GM21360 (cell line): Measurements from ENCODE around the gene ANKMY2.
"Not testable (repeated sequence)": the region's sequence is repeated elsewhere in the genome, so short reads cannot be mapped to it uniquely, and the experiment has no call there.

ENCODE experiments used
- ATAC-seq: cut with Tn5 transposase; IDR thresholded peaks from one replicate; pipeline ENCODE4 v1.9.1; 2021; ENCODE audit warnings: mild to moderate bottlenecking, moderate library complexity; ENCODE audit not compliant: unreplicated experiment

Gene ANKMY2

GRCh38 chr7:16659854-16660497 lies 14.4 kb upstream of the ANKMY2 start:
- ATAC-seq = not testable (repeated sequence)

GRCh38 chr7:16657656-16658279 lies 12.2 kb upstream of the ANKMY2 start:
- no peak for ATAC-seq

- no peak for ATAC-seq
These were observed 10.6 kb upstream of the ANKMY2 start for GRCh38 chr7:16656141-16656540.

GRCh38 chr7:16655394-16655793 lies 9.8 kb upstream of the ANKMY2 start:
- ATAC-seq = no peak

- ATAC-seq = no peak
These were observed 7.3 kb upstream of the ANKMY2 start for GRCh38 chr7:16652888-16653287.

GRCh38 chr7:16652240-16652583 lies 6.7 kb upstream of the ANKMY2 start:
- no peak for ATAC-seq

GRCh38 chr7:16651396-16652239 lies 6.1 kb upstream of the ANKMY2 start:
- no peak for ATAC-seq

- ATAC-seq = no peak
These were observed 4.7 kb upstream of the ANKMY2 start for GRCh38 chr7:16650266-16650665.

- no peak for ATAC-seq
These were observed 3.6 kb upstream of the ANKMY2 start for GRCh38 chr7:16649196-16649595.

GRCh38 chr7:16648551-16648950 lies 3.0 kb upstream of the ANKMY2 start:
- no peak for ATAC-seq

GRCh38 chr7:16647435-16647960 lies 1.9 kb upstream of the ANKMY2 start:
- ATAC-seq = no peak

GRCh38 chr7:16646472-16647072 lies 1.0 kb upstream of the ANKMY2 start:
- ATAC-seq = peak; percentile 7

- ATAC-seq = peak; percentile 12
These were observed 640 bp downstream of the ANKMY2 start for GRCh38 chr7:16644636-16645592.

- no peak for ATAC-seq
These were observed 1.4 kb downstream of the ANKMY2 start for GRCh38 chr7:16644157-16644556.

- ATAC-seq = no peak
These were observed 7.0 kb downstream of the ANKMY2 start for GRCh38 chr7:16638282-16639280.

GRCh38 chr7:16637379-16637778 lies 8.2 kb downstream of the ANKMY2 start:
- no peak for ATAC-seq

GRCh38 chr7:16636555-16637101 lies 8.9 kb downstream of the ANKMY2 start:
- ATAC-seq = no peak

- no peak for ATAC-seq
These were observed 11.2 kb downstream of the ANKMY2 start for GRCh38 chr7:16634271-16634738.

- no peak for ATAC-seq
These were observed 14.9 kb downstream of the ANKMY2 start for GRCh38 chr7:16630654-16631053.
